Astrocyte of the hippocampus (primary cell): ENCODE results near the gene VIPR1.
A peak's percentile ranks its signal among the peaks of the same experiment; 100 is the strongest.
"Not testable (repeated sequence)": the region's sequence is repeated elsewhere in the genome, so short reads cannot be mapped to it uniquely, and the experiment has no call there.

Source experiments
- DNase-seq: peaks from one replicate; pipeline ENCODE4 v3.0.0; 2011; ENCODE audit warnings: low read depth, low spot score

Gene VIPR1

DNA sequence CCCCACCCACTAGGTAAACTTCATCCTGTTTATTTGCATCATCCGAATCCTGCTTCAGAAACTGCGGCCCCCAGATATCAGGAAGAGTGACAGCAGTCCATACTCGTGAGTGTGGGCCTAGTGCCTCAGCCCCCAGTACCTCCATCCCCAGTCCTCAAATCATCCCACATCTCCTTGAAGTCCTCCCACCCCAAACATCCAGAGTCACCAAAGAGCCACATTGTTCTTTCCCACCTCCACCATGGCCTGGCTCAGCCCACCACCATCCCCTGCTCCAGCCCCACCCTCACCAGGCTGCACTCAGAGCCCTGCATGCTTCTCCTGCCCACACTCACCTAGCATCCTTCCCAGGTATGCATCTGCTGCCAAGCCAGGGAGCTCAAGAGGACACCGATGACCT lies 29.8 kb downstream of the VIPR1 start:
- no peak for DNase-seq

DNA sequence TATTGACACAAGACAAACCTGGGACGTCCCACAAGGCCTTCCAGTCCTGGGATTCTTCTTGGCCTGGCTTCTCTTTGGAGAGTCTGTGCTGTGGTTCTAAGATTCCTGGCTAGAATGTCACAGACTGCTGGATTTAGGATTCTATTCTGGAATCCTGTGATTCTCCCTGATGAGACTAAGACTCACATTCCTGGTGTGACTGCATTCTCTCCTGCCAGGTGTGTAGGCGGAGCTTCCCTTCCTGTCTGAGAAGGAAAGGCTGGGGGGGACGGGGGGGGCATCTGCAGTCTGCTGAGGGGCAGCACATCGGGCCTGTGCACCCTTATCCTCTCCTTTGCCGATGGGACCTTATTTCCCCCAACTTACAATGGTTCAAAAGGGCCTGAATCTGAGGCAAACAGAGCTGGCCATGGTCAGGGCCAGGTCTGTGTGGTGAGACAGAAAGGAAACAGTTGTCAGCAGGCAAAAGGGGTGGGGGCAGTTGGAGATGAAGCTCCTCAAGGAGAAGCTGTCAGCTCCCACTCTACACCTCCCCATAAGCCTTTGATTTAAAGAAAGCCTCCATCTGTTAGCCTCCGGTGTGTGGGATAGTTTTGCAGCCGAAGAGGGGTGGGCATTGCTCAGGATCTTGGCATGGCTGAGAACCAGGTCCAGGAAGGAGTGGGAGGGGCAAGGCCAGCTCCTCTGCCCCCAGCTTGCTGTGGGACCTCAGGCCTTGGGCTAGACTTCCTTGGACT lies 30.9 kb downstream of the VIPR1 start:
- no peak for DNase-seq

DNA sequence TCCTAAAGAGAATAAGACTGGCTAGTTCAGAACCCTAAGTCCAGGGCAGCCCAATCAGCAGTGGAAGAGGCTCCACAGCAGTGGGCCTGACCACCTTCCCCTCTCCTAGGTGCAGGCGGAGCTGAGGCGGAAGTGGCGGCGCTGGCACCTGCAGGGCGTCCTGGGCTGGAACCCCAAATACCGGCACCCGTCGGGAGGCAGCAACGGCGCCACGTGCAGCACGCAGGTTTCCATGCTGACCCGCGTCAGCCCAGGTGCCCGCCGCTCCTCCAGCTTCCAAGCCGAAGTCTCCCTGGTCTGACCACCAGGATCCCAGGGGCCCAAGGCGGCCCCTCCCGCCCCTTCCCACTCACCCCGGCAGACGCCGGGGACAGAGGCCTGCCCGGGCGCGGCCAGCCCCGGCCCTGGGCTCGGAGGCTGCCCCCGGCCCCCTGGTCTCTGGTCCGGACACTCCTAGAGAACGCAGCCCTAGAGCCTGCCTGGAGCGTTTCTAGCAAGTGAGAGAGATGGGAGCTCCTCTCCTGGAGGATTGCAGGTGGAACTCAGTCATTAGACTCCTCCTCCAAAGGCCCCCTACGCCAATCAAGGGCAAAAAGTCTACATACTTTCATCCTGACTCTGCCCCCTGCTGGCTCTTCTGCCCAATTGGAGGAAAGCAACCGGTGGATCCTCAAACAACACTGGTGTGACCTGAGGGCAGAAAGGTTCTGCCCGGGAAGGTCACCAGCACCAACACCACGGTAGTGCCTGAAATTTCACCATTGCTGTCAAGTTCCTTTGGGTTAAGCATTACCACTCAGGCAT lies 33.7 kb downstream of the VIPR1 start:
- peak; percentile 16 for DNase-seq

DNA sequence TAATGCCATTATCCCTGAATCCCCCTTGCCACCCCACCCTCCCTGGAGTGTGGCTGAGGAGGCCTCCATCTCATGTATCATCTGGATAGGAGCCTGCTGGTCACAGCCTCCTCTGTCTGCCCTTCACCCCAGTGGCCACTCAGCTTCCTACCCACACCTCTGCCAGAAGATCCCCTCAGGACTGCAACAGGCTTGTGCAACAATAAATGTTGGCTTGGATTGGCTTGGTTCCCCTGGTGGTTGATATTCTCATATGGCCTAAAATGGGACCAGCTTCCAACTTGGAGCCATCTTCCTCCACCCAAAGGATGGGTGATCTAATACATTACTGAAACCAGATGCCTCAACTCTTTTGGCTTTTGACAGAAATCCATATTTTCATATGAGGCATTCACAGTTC lies 34.9 kb downstream of the VIPR1 start:
- DNase-seq: no peak

DNA sequence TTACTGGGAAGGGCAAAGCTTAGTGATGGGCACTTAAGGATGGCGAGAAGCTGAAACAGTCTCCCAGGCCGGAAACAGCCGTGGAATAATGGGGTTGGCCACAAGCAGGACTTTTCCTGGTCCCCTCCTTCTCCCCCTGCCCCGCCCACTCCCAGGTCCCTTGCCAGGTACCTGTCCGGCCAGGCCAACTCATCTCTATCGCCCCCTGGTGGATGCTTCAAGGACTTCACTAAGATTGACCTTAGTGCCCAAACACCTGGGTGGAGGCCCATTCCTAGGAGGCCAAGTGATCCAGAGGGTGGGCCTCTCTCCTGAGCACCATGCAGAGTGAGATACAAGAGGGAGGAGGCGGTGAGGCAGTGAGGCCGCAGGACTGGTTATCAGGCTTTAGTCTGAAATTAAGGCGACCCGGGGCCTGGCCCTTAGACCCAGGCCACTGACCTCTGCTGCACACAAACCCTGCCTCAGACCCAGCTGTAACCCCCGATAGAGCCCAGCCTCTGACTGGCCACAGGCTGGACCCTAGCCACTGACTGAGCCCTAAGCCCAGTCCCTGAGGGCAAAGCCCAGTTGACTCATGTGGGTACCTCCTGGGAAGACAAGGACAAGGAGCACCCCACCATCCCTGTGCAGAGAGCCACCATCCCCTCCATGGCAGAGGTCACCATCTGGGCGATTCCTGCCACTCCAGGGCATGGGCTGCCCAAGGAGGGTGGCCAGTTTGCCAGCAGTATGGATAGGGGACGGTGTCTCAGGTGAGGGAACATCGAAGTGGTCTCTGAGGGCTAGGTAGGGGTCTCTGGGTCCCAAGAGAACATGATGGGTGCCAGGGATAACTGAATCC lies 37.6 kb downstream of the VIPR1 start:
- DNase-seq: peak; percentile 34

DNA sequence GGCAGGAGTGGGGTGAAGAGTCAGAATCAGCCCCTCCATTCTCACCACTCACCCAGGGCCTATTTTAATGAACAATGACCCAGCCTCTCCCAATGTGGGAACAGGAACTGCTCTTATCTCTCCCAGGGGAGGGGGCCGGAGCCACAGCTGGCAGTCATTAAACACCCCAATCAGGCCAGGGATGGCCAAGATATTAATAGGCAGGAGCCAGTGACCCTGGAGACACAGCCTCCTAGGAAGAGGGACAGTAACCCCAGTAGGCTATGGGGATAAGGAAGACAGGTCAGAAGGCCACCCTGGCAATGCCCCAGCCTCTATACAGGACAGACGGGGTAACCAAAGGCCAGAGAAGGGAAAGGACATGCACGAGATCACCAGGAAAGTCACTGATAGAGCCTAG lies 38.6 kb downstream of the VIPR1 start:
- no peak for DNase-seq

DNA sequence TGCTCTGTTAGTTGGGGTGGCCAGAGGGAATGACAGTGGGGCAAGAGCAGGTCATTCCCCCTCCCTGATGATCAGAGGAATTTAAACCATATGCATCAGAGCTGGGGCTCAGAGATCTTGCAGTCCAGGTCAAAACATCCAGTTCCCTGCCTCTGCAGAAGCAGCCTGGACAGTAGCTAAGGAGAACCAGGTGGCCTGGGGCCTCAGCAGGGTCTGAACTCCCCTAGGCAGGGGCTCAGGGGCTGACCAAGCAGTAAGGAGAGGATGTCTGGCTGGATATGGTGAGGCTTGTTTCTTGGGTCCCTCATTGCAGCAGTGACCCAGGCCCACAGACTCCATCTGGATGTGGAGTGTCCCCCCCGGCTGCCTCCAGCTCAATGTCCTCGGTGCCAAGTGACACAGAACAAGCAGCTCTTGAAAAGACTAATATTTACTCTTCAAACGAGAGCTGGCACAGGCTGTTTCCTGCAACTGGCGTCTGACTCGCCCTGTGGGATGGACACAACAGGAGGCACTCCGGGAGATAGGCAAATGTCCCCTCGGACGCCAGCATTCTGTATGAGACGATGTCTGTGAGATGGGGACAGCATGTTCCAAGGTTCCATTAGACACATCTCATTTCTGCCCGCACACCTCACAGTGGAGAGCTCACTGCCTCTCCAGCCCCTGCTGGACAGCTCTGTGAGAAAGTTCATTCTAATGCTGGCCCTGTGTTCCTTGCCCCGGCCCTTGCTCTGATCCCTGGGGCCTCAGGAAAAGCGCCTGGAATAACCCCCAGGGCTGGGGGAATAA lies 42.2 kb downstream of the VIPR1 start:
- peak; percentile 28 for DNase-seq

DNA sequence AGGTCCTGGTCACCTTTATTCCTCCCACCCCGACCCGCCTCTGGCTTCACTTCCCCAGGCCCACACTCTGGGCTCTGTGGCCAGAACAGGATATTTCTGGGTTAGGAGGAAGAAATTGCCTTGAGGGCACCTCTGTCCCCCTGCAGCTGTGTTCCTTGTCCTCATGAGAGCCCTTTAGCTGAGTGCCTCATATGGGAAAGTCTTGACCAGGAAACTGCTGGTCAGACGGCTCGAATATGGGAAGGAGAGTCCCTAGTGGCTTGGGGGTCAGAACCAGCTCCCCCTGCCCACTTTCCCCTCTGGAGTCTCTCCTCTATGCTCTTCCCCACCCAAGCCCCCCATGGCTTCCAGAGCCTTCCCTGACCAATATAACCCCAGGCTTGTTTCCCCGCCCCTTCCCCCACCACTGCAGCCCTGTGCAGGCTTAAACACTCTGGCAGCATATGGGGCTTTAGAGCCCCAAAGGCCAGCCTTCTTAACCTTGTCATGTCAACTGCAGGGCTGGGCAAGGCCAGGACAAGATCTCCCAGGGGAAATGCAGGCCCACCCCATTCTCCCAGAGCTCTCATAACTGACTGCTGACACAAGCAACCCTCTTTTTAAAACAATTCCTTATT lies 42.9 kb downstream of the VIPR1 start:
- no peak for DNase-seq

DNA sequence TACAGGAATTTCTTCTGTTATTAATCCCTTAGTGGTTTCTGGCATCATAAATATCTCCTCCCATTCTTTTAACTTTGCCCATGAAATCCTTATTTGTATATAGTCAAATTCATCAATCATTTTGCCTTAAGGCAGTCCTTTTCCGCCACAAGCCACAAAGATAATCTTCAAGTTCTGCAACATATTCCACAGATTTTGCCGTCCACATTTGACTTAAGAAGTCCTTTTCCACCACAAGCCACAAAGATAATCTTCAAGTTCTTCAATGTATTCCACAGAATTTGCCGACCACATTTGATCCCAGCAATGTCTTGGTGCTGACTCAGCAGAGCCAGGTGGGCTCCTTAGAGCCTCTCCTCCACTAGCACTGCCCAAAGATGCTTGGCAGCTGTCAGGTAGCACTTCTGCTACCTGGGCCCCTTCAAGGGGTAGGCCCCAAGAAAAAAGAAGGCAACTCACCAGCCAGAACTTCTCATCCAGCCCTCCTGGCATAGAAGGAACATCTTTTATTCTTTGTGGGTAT lies 44.3 kb downstream of the VIPR1 start:
- DNase-seq: no peak

DNA sequence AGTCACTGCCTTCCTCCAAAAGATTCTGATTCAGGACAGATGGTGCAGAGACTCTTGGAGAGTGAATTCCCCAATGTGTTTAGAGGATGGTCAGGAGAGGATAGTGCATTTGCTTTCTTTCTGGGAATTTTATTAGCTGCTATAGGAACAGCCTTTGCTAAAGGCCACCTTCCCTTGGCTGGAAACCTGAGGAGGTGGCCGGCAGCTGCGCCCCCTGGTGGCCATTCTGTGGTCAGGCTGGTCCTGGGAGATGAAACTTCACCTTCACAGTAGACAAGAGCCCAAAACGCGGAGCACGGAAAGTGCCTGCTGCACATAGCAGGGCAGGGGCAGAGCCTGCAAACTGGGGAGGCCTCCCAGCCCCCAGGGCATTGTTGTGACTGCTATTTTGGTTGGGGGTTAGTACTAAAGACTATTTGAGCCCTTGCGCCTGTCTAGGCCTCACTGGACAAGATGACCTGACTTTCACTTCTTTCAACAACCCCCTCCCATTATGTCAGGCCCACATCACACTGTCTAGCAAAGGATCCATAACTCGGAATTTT lies 45.0 kb downstream of the VIPR1 start:
- DNase-seq: peak; percentile 79

DNA sequence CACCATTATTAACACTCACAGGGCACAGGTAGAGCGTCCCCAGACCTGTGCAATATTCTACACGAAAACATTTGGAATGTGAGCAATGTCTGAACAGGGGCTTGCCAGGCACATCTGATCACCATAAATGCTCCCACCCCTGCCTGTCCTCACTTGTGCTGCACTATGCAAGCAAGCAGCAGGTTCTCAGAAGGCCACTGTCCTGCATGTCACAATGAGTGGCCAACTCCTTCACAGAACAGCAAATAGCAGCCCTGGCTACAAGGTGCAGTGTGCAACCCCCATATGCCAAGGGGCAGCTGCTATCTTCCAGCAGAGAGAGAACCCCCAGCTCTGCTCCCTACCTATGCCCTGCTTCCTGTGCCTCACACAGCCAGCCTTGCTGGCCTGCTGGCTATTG lies 46.7 kb downstream of the VIPR1 start:
- DNase-seq: no peak

DNA sequence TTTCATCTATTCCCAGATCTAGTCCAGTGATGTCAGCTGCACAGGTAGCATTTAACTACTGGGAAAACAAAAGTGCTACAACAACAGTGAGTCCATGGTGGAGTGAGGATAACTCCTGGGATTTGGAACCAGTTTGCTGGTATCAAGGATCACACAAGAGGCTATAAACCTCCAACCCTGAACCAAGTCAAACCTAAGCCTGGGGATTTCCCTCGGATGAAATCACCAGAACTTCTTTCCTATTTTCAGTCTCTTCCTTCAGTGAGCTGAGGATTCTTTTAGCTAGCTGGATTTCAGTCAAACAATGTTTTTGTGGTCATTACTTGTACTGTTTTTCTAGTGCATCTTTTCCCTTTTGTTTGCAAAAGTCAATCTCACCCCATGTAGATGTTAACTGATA lies 47.8 kb downstream of the VIPR1 start:
- no peak for DNase-seq

DNA sequence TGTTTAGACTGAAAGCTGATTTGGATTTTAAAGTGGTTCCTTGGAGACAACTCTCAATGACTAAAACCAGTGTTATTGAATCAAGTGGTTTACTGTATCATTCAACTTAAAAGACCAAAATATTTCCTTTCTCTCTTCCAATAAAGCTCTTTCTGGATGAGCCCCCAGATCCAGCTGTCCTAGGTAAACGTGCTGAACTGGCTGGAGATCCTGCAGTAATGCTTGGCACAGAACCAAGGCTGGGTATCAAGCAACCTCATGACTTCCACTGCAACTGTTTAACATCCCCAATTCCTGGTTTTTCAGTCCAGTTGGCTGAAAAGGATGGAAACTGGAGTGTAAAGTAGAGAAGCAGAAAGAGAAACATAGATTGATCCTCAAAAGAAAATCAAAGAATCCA lies 50.4 kb downstream of the VIPR1 start:
- no peak for DNase-seq

DNA sequence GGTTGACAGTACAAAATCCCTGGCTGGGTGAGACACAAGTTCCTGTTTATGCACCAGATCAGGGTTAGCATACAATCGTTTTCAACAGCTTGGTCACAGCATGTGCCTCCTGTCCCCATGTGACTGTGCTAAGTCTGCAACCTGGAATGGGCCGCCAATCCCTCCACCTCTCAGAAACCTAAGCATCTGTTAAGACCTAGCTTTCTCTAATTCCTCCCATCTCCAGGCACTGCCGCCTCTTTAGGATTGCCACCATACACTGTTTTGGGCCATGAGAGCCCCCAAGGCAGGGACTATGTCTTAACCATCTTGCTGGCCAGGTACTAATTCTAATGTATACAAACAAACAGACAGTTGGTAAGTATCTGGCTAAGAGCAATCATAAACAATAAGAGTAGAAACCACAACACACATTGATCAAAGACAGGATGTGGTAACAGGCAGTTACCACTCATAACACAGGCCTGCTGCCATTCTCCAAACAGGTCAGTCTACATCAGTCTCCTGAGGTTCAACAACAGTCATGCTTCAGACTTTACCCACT lies 53.7 kb downstream of the VIPR1 start:
- DNase-seq: no peak

DNA sequence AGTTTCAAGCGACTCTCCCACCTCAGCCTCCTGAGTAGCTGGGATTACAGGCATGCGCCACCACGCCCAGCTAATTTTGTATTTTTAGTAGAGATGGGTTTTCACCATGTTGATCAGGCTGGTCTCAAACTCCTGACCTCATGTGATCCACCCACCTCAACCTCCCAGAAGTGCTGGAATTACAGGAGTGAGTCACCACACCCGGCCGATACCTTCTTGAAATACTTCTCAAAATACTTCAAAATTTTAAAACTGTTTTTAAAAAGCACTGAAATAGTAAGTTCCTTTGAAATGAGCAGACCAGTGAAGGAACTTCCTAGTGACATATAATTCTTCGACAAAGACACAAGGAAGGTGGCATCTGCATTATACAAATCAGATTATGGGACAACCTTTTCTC lies 54.4 kb downstream of the VIPR1 start:
- DNase-seq: not testable (repeated sequence)

DNA sequence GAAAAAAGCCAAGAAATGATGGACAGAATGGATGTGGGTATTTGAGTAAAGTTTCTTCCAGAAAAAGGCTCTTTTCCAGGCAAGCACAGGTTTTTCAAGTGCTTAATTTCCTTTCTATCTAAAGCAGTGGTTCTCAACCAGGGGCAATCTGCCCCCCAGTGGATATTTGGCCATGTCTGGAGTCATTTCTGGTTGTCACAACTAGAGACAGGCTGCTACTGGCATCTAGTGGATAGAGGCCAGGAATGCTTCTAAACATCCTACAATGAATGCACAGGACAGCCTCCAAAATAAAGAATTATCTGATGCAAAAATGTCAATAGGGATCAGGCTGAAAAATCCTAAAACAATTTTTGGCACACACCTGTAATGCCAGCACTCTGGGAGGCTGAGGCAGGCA lies 55.4 kb downstream of the VIPR1 start:
- DNase-seq: no peak

DNA sequence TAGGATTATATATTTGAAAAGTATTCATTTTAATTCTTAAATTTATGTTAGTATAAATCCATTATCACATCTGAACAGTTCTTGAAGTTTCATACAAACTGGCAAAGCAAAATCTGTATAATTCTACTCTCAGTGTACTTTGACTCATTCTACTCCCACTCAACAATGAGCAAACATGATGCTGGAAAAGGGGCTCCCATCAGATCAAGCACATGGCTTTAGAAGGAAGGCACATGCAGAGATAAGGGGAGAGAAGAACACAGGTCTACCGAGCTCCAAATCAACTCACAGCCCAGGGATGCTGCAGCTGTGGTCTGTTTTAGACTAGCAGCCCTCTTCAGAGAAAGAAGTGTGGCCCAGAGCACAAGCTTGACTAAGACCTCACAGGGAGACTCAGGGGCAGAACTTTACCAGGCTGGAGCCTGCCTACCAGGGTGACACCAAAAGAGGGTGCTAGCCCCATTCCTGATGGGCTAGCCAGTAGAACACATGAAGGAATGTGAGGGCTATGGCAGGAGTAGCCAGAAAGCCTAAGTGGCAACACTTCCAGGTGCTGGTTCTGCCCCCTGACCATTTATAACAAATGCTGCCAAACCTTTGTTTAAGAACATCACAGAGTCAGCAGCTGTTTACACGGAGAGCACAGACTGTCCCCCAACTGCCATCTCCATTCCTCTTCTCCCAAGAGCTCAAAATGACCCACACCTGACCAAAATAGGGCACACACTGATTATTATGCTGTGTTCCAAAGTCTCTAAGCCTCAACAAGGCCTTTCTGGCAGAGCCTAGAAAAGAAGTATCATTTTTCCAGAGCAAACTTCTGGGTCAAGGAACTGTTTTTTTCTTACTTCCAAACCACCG lies 59.8 kb downstream of the VIPR1 start:
- no peak for DNase-seq

DNA sequence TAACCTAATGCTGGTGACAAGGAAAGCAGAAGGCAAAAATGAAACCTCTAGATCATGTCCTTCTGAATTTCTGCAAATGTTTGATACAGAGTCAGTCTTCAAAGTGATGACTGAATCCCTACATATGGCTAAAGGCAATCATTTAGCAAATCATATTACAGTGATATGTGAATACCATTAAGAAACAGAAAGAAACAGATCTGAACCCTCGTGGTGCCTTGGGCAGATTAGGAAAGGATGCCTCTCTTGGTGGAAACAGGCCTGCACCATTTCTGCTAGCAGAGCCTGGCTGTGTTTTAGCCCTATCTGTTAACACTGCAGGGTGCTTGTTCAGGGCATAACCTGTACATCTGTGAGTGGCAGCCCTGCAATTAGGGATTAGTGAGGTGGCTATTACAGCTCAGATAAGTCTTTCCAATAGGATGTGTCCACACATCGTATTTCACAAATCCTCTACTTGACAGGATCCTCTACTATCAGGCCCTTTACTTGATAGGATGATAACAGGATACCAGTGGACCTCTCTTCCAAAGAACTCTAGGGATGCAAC lies 67.2 kb downstream of the VIPR1 start:
- no peak for DNase-seq

DNA sequence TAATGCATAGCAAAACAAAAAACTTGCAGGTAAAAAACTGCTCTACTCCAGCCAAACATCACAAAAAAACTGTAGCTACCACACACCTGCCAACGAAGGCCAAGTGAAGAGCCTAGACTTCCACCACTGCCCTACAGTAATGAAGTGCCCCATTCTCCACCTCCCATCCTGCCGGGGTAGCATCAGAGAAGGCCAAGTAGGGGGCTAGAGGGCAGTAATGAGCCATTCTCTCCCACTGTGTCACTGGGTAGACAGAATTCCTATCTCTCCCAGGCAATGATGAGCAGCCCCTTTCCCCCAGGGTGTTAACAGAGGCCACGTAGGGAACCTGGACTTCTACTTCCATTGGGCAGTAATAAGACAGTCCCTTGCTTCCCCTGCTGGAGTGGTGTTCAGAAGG lies 69.8 kb downstream of the VIPR1 start:
- DNase-seq: peak; percentile 15
